Stimulated activated naive CD8-positive, alpha-beta T cell treated with anti-CD3 and anti-CD28 coated beads, Interleukin-15, amount 100 ng/mL, for 72 hours (primary cell): Measurements from ENCODE around the gene SPNS1.
A peak's percentile ranks its signal among the peaks of the same experiment; 100 is the strongest.
"Not testable (repeated sequence)": the region's sequence is repeated elsewhere in the genome, so short reads cannot be mapped to it uniquely, and the experiment has no call there.

ENCODE experiments used
- ATAC-seq: fragments of 150-1000 bp; cut with Tn5 transposase; 2 replicates; pipeline ENCODE4 v1.10.0; 2021; ENCODE audit warnings: mild to moderate bottlenecking, moderate library complexity
- DNase-seq, 2 donors: peaks; one replicate each; pipeline ENCODE4 v3.0.0; 2021 to 2022
- H3K27ac Mint-ChIP-seq, 2 donors: one replicate each; pipeline ENCODE4 v1.8.0; 2022; ENCODE audit warnings: mild to moderate bottlenecking in 2 of 2, mixed read lengths in 2 of 2, moderate library complexity in 2 of 2
- H3K27me3 Mint-ChIP-seq: one replicate; pipeline ENCODE4 v1.8.0; 2022; ENCODE audit warnings: mixed read lengths
- H3K4me1 Mint-ChIP-seq: one replicate; pipeline ENCODE4 v1.8.0; 2022; ENCODE audit warnings: mild to moderate bottlenecking, mixed read lengths
- H3K4me3 Mint-ChIP-seq, 2 donors: one replicate each; pipeline ENCODE4 v1.8.0; 2022; ENCODE audit warnings: mild to moderate bottlenecking in 2 of 2, mixed read lengths in 2 of 2, moderate library complexity in 1 of 2
- H3K9me3 Mint-ChIP-seq, 2 donors: one replicate each; pipeline ENCODE4 v1.8.0; 2022; ENCODE audit warnings: mixed read lengths in 2 of 2

Gene SPNS1

DNA sequence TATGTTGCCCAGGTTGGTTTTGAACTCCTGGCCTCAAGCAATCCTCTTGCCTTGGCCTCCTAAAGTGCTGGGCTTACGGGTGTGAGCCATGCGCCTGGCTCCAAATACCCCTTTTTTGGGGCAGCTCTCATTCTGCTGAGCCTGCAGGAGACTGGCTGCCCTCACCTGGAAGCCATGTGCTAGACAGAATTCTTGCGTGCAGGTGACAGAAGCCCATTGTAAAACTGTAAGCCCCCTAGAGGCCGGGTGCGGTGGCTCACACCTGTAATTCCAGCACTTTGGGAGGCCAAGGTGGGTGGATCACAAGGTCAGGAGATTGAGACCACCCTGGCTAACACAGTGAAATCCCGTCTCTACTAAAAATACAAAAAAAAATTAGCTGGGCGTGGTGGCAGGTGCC lies 5.8 kb downstream of the SPNS1 start:
- Mint-ChIP-seq H3K4me1 (peaks cover 59% of the 10 kb centered on the region), H3K27ac (peak overlapping the region in 1 of 2 donors; percentile 61), H3K9me3 (peaks cover 6 to 11% of the 10 kb centered on the region in 2 donors)
- ATAC-seq, H3K27me3 Mint-ChIP-seq, DNase-seq, H3K4me3 Mint-ChIP-seq: not testable (repeated sequence)

GRCh38 chr16:28980929-28981328 lies 6.4 kb downstream of the SPNS1 start:
- Mint-ChIP-seq H3K4me3 (no peak overlapping the region), H3K27ac (no peak overlapping the region), H3K4me1 (peaks cover 59% of the 10 kb centered on the region), H3K9me3 (peaks cover 6 to 11% of the 10 kb centered on the region in 2 donors), H3K27me3 (no peaks in the 10 kb centered on the region)
- no peak for DNase-seq
- no peak for ATAC-seq

DNA sequence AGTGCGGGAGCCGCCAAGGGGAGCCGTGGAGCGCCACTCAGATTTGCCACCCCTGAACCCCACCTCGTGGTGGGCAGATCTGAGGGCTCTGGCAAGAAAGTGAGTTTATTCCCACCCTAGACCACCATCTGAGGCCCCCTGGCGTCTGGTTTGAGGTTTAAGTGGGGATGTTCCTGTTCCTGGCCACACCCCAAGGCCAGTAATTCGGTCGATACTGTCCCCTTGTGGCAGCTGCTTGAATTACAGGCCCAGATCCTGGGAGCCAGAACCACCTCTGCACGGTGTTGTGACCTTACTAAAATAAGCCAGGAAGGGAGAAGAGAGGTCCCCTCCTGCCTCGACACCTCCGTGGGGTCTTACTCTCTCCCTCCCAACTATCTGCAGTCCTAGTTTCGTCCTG lies 6.9 kb downstream of the SPNS1 start:
- DNase-seq: peak in 1 of 2 donors; percentile 56
- H3K9me3 Mint-ChIP-seq: peaks cover 6 to 11% of the 10 kb centered on the region in 2 donors
- H3K27me3 Mint-ChIP-seq: no peaks in the 10 kb centered on the region
- no peak overlapping the region for H3K27ac Mint-ChIP-seq
- no peak for ATAC-seq
- H3K4me1 Mint-ChIP-seq: peaks cover 54% of the 10 kb centered on the region
- no peak overlapping the region for H3K4me3 Mint-ChIP-seq

DNA sequence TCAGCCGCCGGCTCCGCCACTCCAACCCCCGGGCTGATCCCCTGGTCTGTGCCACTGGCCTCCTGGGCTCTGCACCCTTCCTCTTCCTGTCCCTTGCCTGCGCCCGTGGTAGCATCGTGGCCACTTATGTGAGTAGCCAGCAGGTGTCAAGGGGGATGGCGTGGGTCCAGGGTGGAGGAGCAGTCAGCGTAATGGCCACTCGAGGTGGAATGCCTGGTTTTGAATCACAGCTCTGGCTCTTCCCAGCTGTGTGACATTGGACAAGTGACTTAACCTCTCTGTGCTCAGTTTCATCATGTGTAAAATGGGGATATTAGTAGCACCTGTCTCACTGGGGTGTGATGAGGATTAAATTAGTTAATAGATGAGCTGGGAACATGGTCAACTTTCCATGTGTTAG lies 7.8 kb downstream of the SPNS1 start:
- no peak for ATAC-seq
- peaks cover 11 to 17% of the 10 kb centered on the region in 2 donors for H3K9me3 Mint-ChIP-seq
- H3K27ac Mint-ChIP-seq: no peak overlapping the region
- no peak for DNase-seq
- H3K27me3 Mint-ChIP-seq: no peaks in the 10 kb centered on the region
- H3K4me1 Mint-ChIP-seq: peaks cover 54% of the 10 kb centered on the region
- H3K4me3 Mint-ChIP-seq: no peak overlapping the region

GRCh38 chr16:28982949-28983348 lies 8.4 kb downstream of the SPNS1 start:
- Mint-ChIP-seq H3K27ac (no peak overlapping the region), H3K4me3 (no peak overlapping the region), H3K4me1 (peaks cover 54% of the 10 kb centered on the region), H3K27me3 (no peaks in the 10 kb centered on the region), H3K9me3 (peaks cover 15 to 22% of the 10 kb centered on the region in 2 donors)
- no peak for ATAC-seq
- no peak for DNase-seq

DNA sequence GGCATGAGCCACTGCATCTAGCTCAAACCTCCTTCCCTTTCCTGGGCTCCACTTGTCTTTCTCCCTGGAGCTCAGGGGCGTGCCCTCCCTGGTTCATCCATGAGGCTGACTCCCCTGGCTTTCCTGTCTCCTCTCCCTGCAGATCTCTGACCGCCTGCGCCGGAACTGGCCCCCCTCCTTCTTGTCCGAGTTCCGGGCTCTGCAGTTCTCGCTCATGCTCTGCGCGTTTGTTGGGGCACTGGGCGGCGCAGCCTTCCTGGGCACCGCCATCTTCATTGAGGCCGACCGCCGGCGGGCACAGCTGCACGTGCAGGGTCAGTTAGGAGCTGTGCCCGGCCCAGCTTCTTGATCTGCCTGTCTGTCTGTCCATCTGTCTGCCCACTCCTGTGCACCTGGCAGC lies 9.1 kb downstream of the SPNS1 start:
- ATAC-seq (no peak), DNase-seq (no peak)
- Mint-ChIP-seq H3K4me3 (peak overlapping the region; percentile 16 to 80), H3K27ac (peak overlapping the region in 1 of 2 donors; percentile 21), H3K4me1 (peaks cover 54% of the 10 kb centered on the region), H3K9me3 (peaks cover 15 to 22% of the 10 kb centered on the region in 2 donors), H3K27me3 (no peaks in the 10 kb centered on the region)

DNA sequence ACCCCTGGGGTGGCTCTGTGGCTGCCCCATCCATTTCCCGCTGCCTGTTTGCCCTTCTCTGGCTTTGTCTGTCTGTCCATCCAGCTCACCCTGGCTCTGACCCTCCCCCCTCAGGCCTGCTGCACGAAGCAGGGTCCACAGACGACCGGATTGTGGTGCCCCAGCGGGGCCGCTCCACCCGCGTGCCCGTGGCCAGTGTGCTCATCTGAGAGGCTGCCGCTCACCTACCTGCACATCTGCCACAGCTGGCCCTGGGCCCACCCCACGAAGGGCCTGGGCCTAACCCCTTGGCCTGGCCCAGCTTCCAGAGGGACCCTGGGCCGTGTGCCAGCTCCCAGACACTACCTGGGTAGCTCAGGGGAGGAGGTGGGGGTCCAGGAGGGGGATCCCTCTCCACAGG lies 9.5 kb downstream of the SPNS1 start:
- Mint-ChIP-seq H3K27ac (peak overlapping the region; percentile 15 to 92), H3K4me3 (peak overlapping the region; percentile 79 to 80), H3K4me1 (peaks cover 58% of the 10 kb centered on the region), H3K9me3 (peaks cover 15 to 22% of the 10 kb centered on the region in 2 donors), H3K27me3 (no peaks in the 10 kb centered on the region)
- ATAC-seq (peak; percentile 1), DNase-seq (no peak)

GRCh38 chr16:28984619-28985135 lies 10.1 kb downstream of the SPNS1 start, which contains the start of gene LAT:
LAT (plus strand) TSS chr16:28985052; CDS start chr16:28985418, 366 bp downstream.
- DNase-seq (peak; percentile 54 to 75), ATAC-seq (peak; percentile 79)
- H3K27me3 Mint-ChIP-seq: no peaks in the 10 kb centered on the region
- H3K27ac Mint-ChIP-seq: peak within 1 kb of the TSS; percentile 94 to 95
- H3K4me3 Mint-ChIP-seq: peak within 1 kb of the TSS; percentile 99 to 100
- H3K9me3 Mint-ChIP-seq: peaks cover 15 to 22% of the 10 kb centered on the region in 2 donors
- H3K4me1 Mint-ChIP-seq: peaks cover 64% of the 10 kb centered on the region

DNA sequence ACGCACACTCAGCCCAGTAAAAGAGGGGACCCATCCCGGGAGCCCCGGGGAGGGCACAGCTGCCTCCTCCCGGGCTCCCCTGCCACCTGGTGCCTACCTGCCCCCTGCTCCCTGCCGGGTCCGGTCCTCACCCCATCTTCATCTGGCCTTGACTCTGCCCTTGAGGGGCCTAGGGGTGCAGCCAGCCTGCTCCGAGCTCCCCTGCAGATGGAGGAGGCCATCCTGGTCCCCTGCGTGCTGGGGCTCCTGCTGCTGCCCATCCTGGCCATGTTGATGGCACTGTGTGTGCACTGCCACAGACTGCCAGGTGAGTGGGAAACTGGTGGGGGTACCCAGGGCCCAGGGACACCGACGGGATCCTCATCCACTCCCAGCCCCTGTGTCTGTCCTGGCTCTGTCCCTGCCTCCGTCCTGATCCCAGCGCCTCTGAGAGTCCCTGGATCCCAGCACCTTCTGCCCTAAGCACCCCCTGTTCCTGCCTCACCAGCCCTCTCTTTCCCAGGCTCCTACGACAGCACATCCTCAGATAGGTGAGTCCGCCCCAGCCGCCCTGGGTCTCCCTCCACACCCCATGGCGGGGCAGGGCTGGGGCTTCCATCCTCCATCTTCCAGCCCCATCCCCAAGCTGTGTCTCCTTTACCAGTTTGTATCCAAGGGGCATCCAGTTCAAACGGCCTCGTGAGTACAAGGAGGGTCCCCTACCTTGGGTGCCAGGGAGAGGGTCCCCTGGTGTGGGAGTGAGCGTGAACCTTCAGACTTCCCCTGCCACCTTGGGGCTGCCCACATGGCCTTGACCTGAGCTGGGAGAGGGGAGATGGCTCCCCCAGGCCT lies 10.8 kb downstream of the SPNS1 start:
- ATAC-seq: peak; percentile 51
- H3K27ac Mint-ChIP-seq: peak overlapping the region; percentile 94 to 95
- peak overlapping the region; percentile 99 to 100 for H3K4me3 Mint-ChIP-seq
- peaks cover 71% of the 10 kb centered on the region for H3K4me1 Mint-ChIP-seq
- H3K9me3 Mint-ChIP-seq: peaks cover 15 to 22% of the 10 kb centered on the region in 2 donors
- H3K27me3 Mint-ChIP-seq: no peaks in the 10 kb centered on the region
- peak in 1 of 2 donors; percentile 45 for DNase-seq

- H3K27ac Mint-ChIP-seq: peak overlapping the region; percentile 94 to 95
- DNase-seq: no peak
- H3K9me3 Mint-ChIP-seq: peaks cover 15 to 22% of the 10 kb centered on the region in 2 donors
- H3K4me3 Mint-ChIP-seq: peak overlapping the region; percentile 99 to 100
- no peak for ATAC-seq
- H3K27me3 Mint-ChIP-seq: no peaks in the 10 kb centered on the region
- peaks cover 77% of the 10 kb centered on the region for H3K4me1 Mint-ChIP-seq
These were observed 11.5 kb downstream of the SPNS1 start for GRCh38 chr16:28986046-28986445.

DNA sequence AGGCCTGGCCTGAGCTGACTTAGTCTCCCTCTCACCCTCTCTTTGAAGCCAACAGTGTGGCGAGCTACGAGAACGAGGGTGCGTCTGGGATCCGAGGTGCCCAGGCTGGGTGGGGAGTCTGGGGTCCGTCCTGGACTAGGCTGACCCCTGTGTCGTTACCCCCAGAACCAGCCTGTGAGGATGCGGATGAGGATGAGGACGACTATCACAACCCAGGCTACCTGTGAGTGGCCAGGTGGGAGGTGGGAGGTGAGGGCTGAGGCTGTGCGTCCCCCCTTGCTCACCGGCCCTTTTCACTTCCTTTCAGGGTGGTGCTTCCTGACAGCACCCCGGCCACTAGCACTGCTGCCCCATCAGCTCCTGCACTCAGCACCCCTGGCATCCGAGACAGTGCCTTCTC lies 11.9 kb downstream of the SPNS1 start:
- ATAC-seq (no peak), DNase-seq (no peak)
- Mint-ChIP-seq H3K4me1 (peaks cover 81% of the 10 kb centered on the region), H3K4me3 (peak overlapping the region; percentile 99 to 100), H3K27me3 (no peaks in the 10 kb centered on the region), H3K27ac (peak overlapping the region; percentile 94 to 95), H3K9me3 (peaks cover 15 to 21% of the 10 kb centered on the region in 2 donors)

DNA sequence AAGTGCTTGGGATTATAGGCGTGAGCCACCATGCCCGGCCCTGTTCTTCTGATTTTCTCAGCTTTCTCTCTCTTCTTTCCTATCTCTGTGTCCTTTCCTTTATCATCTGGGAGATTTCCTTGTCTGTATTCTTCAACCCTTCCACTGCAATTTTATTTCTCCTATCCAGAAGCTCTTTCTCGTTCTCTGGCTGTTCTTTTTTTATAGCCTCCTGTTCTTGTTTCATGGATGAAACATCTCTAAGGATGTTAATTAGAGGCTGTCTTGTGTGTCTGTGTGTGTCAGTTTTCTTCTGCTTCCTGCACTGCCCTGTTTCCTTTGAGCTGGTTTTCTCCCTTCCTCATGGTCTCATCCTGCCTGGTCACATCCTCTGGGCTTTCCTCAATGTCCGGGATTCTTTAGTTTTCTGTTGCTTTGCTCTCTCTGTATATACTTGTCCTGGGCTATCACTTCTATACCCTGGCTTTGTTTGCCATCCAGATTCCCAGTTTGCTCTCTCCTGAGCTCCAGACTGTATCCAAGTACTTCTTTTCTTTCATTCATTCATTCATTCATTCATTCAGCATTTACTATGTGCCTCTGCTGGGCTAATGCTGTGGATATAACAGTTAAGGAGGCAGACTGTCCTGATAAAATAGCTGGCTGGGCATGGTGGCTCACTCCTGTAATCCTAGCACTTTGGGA lies 12.7 kb downstream of the SPNS1 start:
- no peaks in the 10 kb centered on the region for H3K27me3 Mint-ChIP-seq
- H3K9me3 Mint-ChIP-seq: peaks cover 9 to 12% of the 10 kb centered on the region in 2 donors
- H3K4me1 Mint-ChIP-seq: peaks cover 78% of the 10 kb centered on the region
- ATAC-seq (no peak), DNase-seq (no peak)
- H3K4me3 Mint-ChIP-seq: peak overlapping the region; percentile 99 to 100
- H3K27ac Mint-ChIP-seq: peak overlapping the region; percentile 69 to 81

DNA sequence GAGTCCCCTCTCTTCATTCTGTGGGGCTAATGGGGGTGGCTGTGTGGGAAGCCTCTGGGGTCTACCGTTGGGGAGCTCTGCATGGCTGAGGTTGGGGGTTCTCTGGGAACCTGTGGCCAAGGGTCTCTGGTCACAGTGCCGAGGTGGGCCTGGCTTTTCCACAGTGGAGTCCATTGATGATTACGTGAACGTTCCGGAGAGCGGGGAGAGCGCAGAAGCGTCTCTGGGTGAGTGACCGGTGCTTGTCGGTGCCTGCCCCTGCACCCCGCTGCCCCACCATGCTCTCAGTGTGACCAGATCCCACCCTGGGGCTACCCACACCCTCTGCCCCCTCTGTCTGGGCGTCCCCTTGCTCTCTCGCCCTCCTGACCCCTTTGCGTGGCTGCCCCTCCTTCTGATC lies 14.8 kb downstream of the SPNS1 start:
- Mint-ChIP-seq H3K4me1 (peaks cover 63% of the 10 kb centered on the region), H3K9me3 (peaks cover 9 to 12% of the 10 kb centered on the region in 2 donors), H3K4me3 (peak overlapping the region; percentile 99 to 100), H3K27me3 (no peaks in the 10 kb centered on the region), H3K27ac (peak overlapping the region; percentile 84 to 93)
- ATAC-seq (no peak), DNase-seq (no peak)

GRCh38 chr16:28990375-28991040 lies 15.9 kb downstream of the SPNS1 start:
- Mint-ChIP-seq H3K27ac (peak overlapping the region; percentile 77 to 96), H3K27me3 (no peaks in the 10 kb centered on the region), H3K9me3 (peaks cover 9 to 12% of the 10 kb centered on the region in 2 donors), H3K4me1 (peaks cover 57% of the 10 kb centered on the region), H3K4me3 (peak overlapping the region; percentile 99 to 100)
- peak; percentile 62 to 77 for DNase-seq
- peak; percentile 90 for ATAC-seq

DNA sequence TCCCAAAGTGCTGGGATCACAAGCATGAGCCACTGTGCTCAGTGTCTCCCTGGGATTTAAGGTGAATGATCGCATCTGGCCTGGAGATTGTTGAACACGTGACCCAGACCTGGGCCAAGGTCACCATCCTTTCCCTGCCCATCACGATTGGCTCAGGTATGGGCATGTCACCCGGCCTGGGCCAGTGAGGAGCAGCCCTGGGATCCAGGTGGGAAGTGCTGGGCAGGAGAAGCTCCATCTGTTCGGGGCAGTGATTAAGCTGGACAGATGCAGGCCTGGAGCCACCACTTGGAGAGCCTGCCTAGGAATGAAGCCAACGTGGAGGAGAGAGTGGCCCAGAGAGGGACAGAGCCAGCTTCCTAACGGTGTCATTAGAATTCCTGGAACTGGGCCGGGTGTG lies 17.1 kb downstream of the SPNS1 start:
- H3K9me3 Mint-ChIP-seq: peaks cover 9 to 12% of the 10 kb centered on the region in 2 donors
- ATAC-seq: no peak

More for the DNA sequence above, 17.1 kb downstream of the SPNS1 start:
- no peak overlapping the region for H3K4me3 Mint-ChIP-seq
- DNase-seq: no peak
- H3K27ac Mint-ChIP-seq: no peak overlapping the region
- no peaks in the 10 kb centered on the region for H3K27me3 Mint-ChIP-seq
- H3K4me1 Mint-ChIP-seq: peaks cover 52% of the 10 kb centered on the region
